ENCODE measurements around the gene ANKRD34A.
A peak's percentile ranks its signal among the peaks of the same experiment; 100 is the strongest.

Gene ANKRD34A

GRCh38 chr1:145995964-145996432, 31.6 kb upstream of the ANKRD34A start:
- H3K9me3 ChIP-seq (ENCODE audit: control insufficient read depth in 1 of 2, low read length in 2 of 2), result no peaks in the 10 kb centered on the region
- peaks cover 30% of the 10 kb centered on the region in 2 donors for H3K36me3 ChIP-seq (ENCODE audit: control insufficient read depth in 1 of 2, insufficient read depth in 2 of 2, low read length in 2 of 2)
- no peaks in the 10 kb centered on the region for H3K27me3 ChIP-seq (ENCODE audit: low read depth, low read length)
- peaks cover 14 to 30% of the 10 kb centered on the region in 2 donors for H3K4me1 ChIP-seq (ENCODE audit: control insufficient read depth in 1 of 2, insufficient read depth in 2 of 2, low read length in 2 of 2)
- peak overlapping the region; percentile 99 to 100 for H3K4me3 ChIP-seq (ENCODE audit: low read depth in 1 of 2, low read length in 2 of 2)
- peak overlapping the region; percentile 99 for H3K27ac ChIP-seq (ENCODE audit: low read length)

GRCh38 chr1:145995148-145995881, 30.9 kb upstream of the ANKRD34A start:
- Histone ChIP-seq H3K27me3 (ENCODE audit: low read depth, low read length) (no peaks in the 10 kb centered on the region), H3K36me3 (ENCODE audit: control insufficient read depth in 1 of 2, insufficient read depth in 2 of 2, low read length in 2 of 2) (peaks cover 30% of the 10 kb centered on the region in 2 donors), H3K4me3 (ENCODE audit: low read depth in 1 of 2, low read length in 2 of 2) (peak overlapping the region; percentile 99 to 100), H3K4me1 (ENCODE audit: control insufficient read depth in 1 of 2, insufficient read depth in 2 of 2, low read length in 2 of 2) (peaks cover 14 to 30% of the 10 kb centered on the region in 2 donors), H3K9me3 (ENCODE audit: control insufficient read depth in 1 of 2, low read length in 2 of 2) (no peaks in the 10 kb centered on the region), H3K27ac (ENCODE audit: low read length) (peak overlapping the region; percentile 99)

GRCh38 chr1:145994391-145995120, 30.2 kb upstream of the ANKRD34A start:
- Histone ChIP-seq H3K27me3 (ENCODE audit: low read depth, low read length) (no peaks in the 10 kb centered on the region), H3K4me1 (ENCODE audit: control insufficient read depth in 1 of 2, insufficient read depth in 2 of 2, low read length in 2 of 2) (peaks cover 14 to 26% of the 10 kb centered on the region in 2 donors), H3K36me3 (ENCODE audit: control insufficient read depth in 1 of 2, insufficient read depth in 2 of 2, low read length in 2 of 2) (peaks cover 30% of the 10 kb centered on the region in 2 donors), H3K9me3 (ENCODE audit: control insufficient read depth in 1 of 2, low read length in 2 of 2) (no peaks in the 10 kb centered on the region), H3K27ac (ENCODE audit: low read length) (peak overlapping the region; percentile 99), H3K4me3 (ENCODE audit: low read depth in 1 of 2, low read length in 2 of 2) (peak overlapping the region; percentile 99 to 100)

GRCh38 chr1:145993618-145994390, 29.4 kb upstream of the ANKRD34A start:
- H3K4me1 ChIP-seq (ENCODE audit: control insufficient read depth in 1 of 2, insufficient read depth in 2 of 2, low read length in 2 of 2), result peaks cover 14 to 18% of the 10 kb centered on the region in 2 donors
- H3K27me3 ChIP-seq (ENCODE audit: low read depth, low read length), result no peaks in the 10 kb centered on the region
- H3K27ac ChIP-seq (ENCODE audit: low read length), result peak overlapping the region; percentile 99
- peaks cover 30% of the 10 kb centered on the region in 2 donors for H3K36me3 ChIP-seq (ENCODE audit: control insufficient read depth in 1 of 2, insufficient read depth in 2 of 2, low read length in 2 of 2)
- H3K4me3 ChIP-seq (ENCODE audit: low read depth in 1 of 2, low read length in 2 of 2), result peak overlapping the region; percentile 99 to 100
- H3K9me3 ChIP-seq (ENCODE audit: control insufficient read depth in 1 of 2, low read length in 2 of 2), result no peaks in the 10 kb centered on the region

- Histone ChIP-seq H3K9me3 (ENCODE audit: control insufficient read depth in 1 of 2, low read length in 2 of 2) (no peaks in the 10 kb centered on the region), H3K27me3 (ENCODE audit: low read depth, low read length) (no peaks in the 10 kb centered on the region), H3K36me3 (ENCODE audit: control insufficient read depth in 1 of 2, insufficient read depth in 2 of 2, low read length in 2 of 2) (peaks cover 30% of the 10 kb centered on the region in 2 donors), H3K4me3 (ENCODE audit: low read depth in 1 of 2, low read length in 2 of 2) (peak overlapping the region; percentile 99 to 100), H3K27ac (ENCODE audit: low read length) (peak overlapping the region; percentile 99), H3K4me1 (ENCODE audit: control insufficient read depth in 1 of 2, insufficient read depth in 2 of 2, low read length in 2 of 2) (peaks cover 11 to 12% of the 10 kb centered on the region in 2 donors)
Measured at GRCh38 chr1:145992958-145993617, 28.7 kb upstream of the ANKRD34A start.

GRCh38 chr1:145992502-145992936, 28.1 kb upstream of the ANKRD34A start:
- Histone ChIP-seq H3K27me3 (ENCODE audit: low read depth, low read length) (no peaks in the 10 kb centered on the region), H3K27ac (ENCODE audit: low read length) (peak overlapping the region; percentile 99), H3K4me1 (ENCODE audit: control insufficient read depth in 1 of 2, insufficient read depth in 2 of 2, low read length in 2 of 2) (peaks cover 8 to 10% of the 10 kb centered on the region in 2 donors), H3K36me3 (ENCODE audit: control insufficient read depth in 1 of 2, insufficient read depth in 2 of 2, low read length in 2 of 2) (peaks cover 30% of the 10 kb centered on the region in 2 donors), H3K9me3 (ENCODE audit: control insufficient read depth in 1 of 2, low read length in 2 of 2) (no peaks in the 10 kb centered on the region), H3K4me3 (ENCODE audit: low read depth in 1 of 2, low read length in 2 of 2) (peak overlapping the region; percentile 99 to 100)

- Histone ChIP-seq H3K4me3 (ENCODE audit: low read depth in 1 of 2, low read length in 2 of 2) (peak overlapping the region; percentile 99 to 100), H3K4me1 (ENCODE audit: control insufficient read depth in 1 of 2, insufficient read depth in 2 of 2, low read length in 2 of 2) (peaks cover 8 to 10% of the 10 kb centered on the region in 2 donors), H3K27ac (ENCODE audit: low read length) (peak overlapping the region; percentile 99)
Measured at GRCh38 chr1:145991735-145992412, 27.5 kb upstream of the ANKRD34A start.

GRCh38 chr1:145990249-145990855, 26.0 kb upstream of the ANKRD34A start:
- peaks cover 30% of the 10 kb centered on the region in 2 donors for H3K36me3 ChIP-seq (ENCODE audit: control insufficient read depth in 1 of 2, insufficient read depth in 2 of 2, low read length in 2 of 2)
- H3K27me3 ChIP-seq (ENCODE audit: low read depth, low read length), result no peaks in the 10 kb centered on the region
- H3K4me1 ChIP-seq (ENCODE audit: control insufficient read depth in 1 of 2, insufficient read depth in 2 of 2, low read length in 2 of 2), result peaks cover 9 to 23% of the 10 kb centered on the region in 2 donors
- no peak overlapping the region for H3K4me3 ChIP-seq (ENCODE audit: low read depth in 1 of 2, low read length in 2 of 2)
- no peaks in the 10 kb centered on the region for H3K9me3 ChIP-seq (ENCODE audit: control insufficient read depth in 1 of 2, low read length in 2 of 2)
- peak overlapping the region; percentile 6 for H3K27ac ChIP-seq (ENCODE audit: low read length)

More at GRCh38 chr1:145991735-145992412, 27.5 kb upstream of the ANKRD34A start:
- no peaks in the 10 kb centered on the region for H3K27me3 ChIP-seq (ENCODE audit: low read depth, low read length)
- H3K9me3 ChIP-seq (ENCODE audit: control insufficient read depth in 1 of 2, low read length in 2 of 2), result no peaks in the 10 kb centered on the region
- H3K36me3 ChIP-seq (ENCODE audit: control insufficient read depth in 1 of 2, insufficient read depth in 2 of 2, low read length in 2 of 2), result peaks cover 30% of the 10 kb centered on the region in 2 donors

GRCh38 chr1:145988773-145989172, 24.4 kb upstream of the ANKRD34A start:
- no peak overlapping the region for H3K27ac ChIP-seq (ENCODE audit: low read length)

GRCh38 chr1:145987926-145988325, 23.6 kb upstream of the ANKRD34A start:
- Histone ChIP-seq H3K9me3 (ENCODE audit: control insufficient read depth in 1 of 2, low read length in 2 of 2) (no peaks in the 10 kb centered on the region), H3K4me3 (ENCODE audit: low read depth in 1 of 2, low read length in 2 of 2) (no peak overlapping the region), H3K27me3 (ENCODE audit: low read depth, low read length) (no peaks in the 10 kb centered on the region), H3K27ac (ENCODE audit: low read length) (no peak overlapping the region), H3K4me1 (ENCODE audit: control insufficient read depth in 1 of 2, insufficient read depth in 2 of 2, low read length in 2 of 2) (peaks cover 22 to 40% of the 10 kb centered on the region in 2 donors), H3K36me3 (ENCODE audit: control insufficient read depth in 1 of 2, insufficient read depth in 2 of 2, low read length in 2 of 2) (peaks cover 6% of the 10 kb centered on the region in 2 donors)

More at GRCh38 chr1:145988773-145989172, 24.4 kb upstream of the ANKRD34A start:
- no peaks in the 10 kb centered on the region for H3K9me3 ChIP-seq (ENCODE audit: control insufficient read depth in 1 of 2, low read length in 2 of 2)
- H3K4me1 ChIP-seq (ENCODE audit: control insufficient read depth in 1 of 2, insufficient read depth in 2 of 2, low read length in 2 of 2), result peaks cover 20 to 37% of the 10 kb centered on the region in 2 donors
- peaks cover 14 to 15% of the 10 kb centered on the region in 2 donors for H3K36me3 ChIP-seq (ENCODE audit: control insufficient read depth in 1 of 2, insufficient read depth in 2 of 2, low read length in 2 of 2)
- H3K4me3 ChIP-seq (ENCODE audit: low read depth in 1 of 2, low read length in 2 of 2), result no peak overlapping the region
- no peaks in the 10 kb centered on the region for H3K27me3 ChIP-seq (ENCODE audit: low read depth, low read length)
